H9 (cell line): ENCODE data around the gene IGFBP5. TPM values are rescaled to one million over a fixed set of nuclear protein-coding genes. Genes with fewer than 3 reads are reported as not detected.

Source experiments
- DNase-seq: peaks from one replicate; pipeline ENCODE4 v3.0.0-alpha.2; 2017
- H2AFZ ChIP-seq: one replicate; pipeline ENCODE4 v1.6.1; 2013; ENCODE audit warnings: mild to moderate bottlenecking, low read length, control low read depth, moderate library complexity
- H2AK5ac ChIP-seq: 2 replicates; pipeline ENCODE4 v1.6.1; 2013; ENCODE audit warnings: low read length, control low read depth, mixed read lengths; ENCODE audit not compliant: insufficient read length
- H2BK120ac ChIP-seq: one replicate; pipeline ENCODE4 v1.6.1; 2013; ENCODE audit warnings: low read depth, mild to moderate bottlenecking, low read length, control low read depth, inconsistent platforms; ENCODE audit not compliant: poor library complexity, severe bottlenecking
- H2BK12ac ChIP-seq: 2 replicates; pipeline ENCODE4 v1.6.1; 2013; ENCODE audit warnings: low read length, control low read depth, mixed read lengths, low read depth; ENCODE audit not compliant: insufficient read length
- H2BK15ac ChIP-seq: 2 replicates; pipeline ENCODE4 v1.6.1; 2013; ENCODE audit warnings: low read depth, low read length, control low read depth
- H2BK20ac ChIP-seq: one replicate; pipeline ENCODE4 v1.6.1; 2013; ENCODE audit warnings: low read depth, mild to moderate bottlenecking, low read length, control low read depth, inconsistent platforms; ENCODE audit not compliant: poor library complexity, severe bottlenecking
- H2BK5ac ChIP-seq: 2 replicates; pipeline ENCODE4 v1.6.1; 2013; ENCODE audit warnings: low read length, control low read depth, mixed read lengths; ENCODE audit not compliant: insufficient read length
- H3K14ac ChIP-seq: 2 replicates; pipeline ENCODE4 v1.6.1; 2013; ENCODE audit warnings: low read length, control low read depth; ENCODE audit not compliant: insufficient read depth
- H3K18ac ChIP-seq: 2 replicates; pipeline ENCODE4 v1.6.1; 2013; ENCODE audit warnings: low read depth, mild to moderate bottlenecking, mixed read lengths, low read length, control low read depth; ENCODE audit not compliant: insufficient read length
- H3K23ac ChIP-seq: 2 replicates; pipeline ENCODE4 v1.6.1; 2013; ENCODE audit warnings: low read length, control low read depth, mixed read lengths, low read depth; ENCODE audit not compliant: insufficient read length
- H3K23me2 ChIP-seq: 2 replicates; pipeline ENCODE4 v1.6.1; 2013; ENCODE audit warnings: low read depth, mild to moderate bottlenecking, mixed read lengths, low read length, control low read depth; ENCODE audit not compliant: insufficient read length, poor library complexity, severe bottlenecking
- H3K27ac ChIP-seq: 2 replicates; pipeline ENCODE4 v1.5.1; 2013; ENCODE audit warnings: low read length, control low read depth, mixed read lengths, low read depth; ENCODE audit not compliant: insufficient read length
- H3K27me3 ChIP-seq: 2 replicates; pipeline ENCODE4 v1.6.1; 2013; ENCODE audit warnings: low read length, control low read depth, inconsistent platforms; ENCODE audit not compliant: insufficient read depth
- H3K4ac ChIP-seq: 2 replicates; pipeline ENCODE4 v1.6.1; 2013; ENCODE audit warnings: low read depth, mild to moderate bottlenecking, control low read depth, inconsistent platforms, low read length, moderate library complexity
- H3K4me1 ChIP-seq: 2 replicates; pipeline ENCODE4 v1.6.1; 2013; ENCODE audit warnings: low read length, control low read depth, inconsistent platforms; ENCODE audit not compliant: insufficient read depth
- H3K4me2 ChIP-seq: 2 replicates; pipeline ENCODE4 v1.6.1; 2013; ENCODE audit warnings: low read length, control low read depth, mixed read lengths; ENCODE audit not compliant: insufficient read length, insufficient read depth
- H3K56ac ChIP-seq: 2 replicates; pipeline ENCODE4 v1.6.1; 2013; ENCODE audit warnings: low read depth, mild to moderate bottlenecking, mixed read lengths, low read length, control low read depth; ENCODE audit not compliant: insufficient read length
- H3K79me1 ChIP-seq: 2 replicates; pipeline ENCODE4 v1.6.1; 2013; ENCODE audit warnings: low read depth, mild to moderate bottlenecking, moderate library complexity, low read length, control low read depth, inconsistent platforms; ENCODE audit not compliant: insufficient read depth, poor library complexity, severe bottlenecking
- H3K79me2 ChIP-seq: 2 replicates; pipeline ENCODE4 v1.6.1; 2013; ENCODE audit warnings: low read length, control low read depth, inconsistent platforms; ENCODE audit not compliant: insufficient read depth
- H3K9ac ChIP-seq: 2 replicates; pipeline ENCODE4 v1.6.1; 2013; ENCODE audit warnings: low read length, control low read depth, mixed read lengths; ENCODE audit not compliant: insufficient read length; ENCODE audit errors: extremely low read depth
- H3K9me3 ChIP-seq: one replicate; pipeline ENCODE4 v1.6.1; 2013; ENCODE audit warnings: low read depth, low read length, inconsistent platforms; ENCODE audit not compliant: control insufficient read depth
- H3T11ph ChIP-seq: one replicate; pipeline ENCODE4 v1.6.1; 2013; ENCODE audit warnings: mild to moderate bottlenecking, low read length, control low read depth, inconsistent platforms
- H4K20me1 ChIP-seq: one replicate; pipeline ENCODE4 v1.6.1; 2013; ENCODE audit not compliant: control insufficient read depth, insufficient read length, insufficient read depth
- H4K5ac ChIP-seq: 2 replicates; pipeline ENCODE4 v1.6.1; 2013; ENCODE audit warnings: low read depth, mild to moderate bottlenecking, mixed read lengths, low read length, control low read depth; ENCODE audit not compliant: insufficient read length
- H4K8ac ChIP-seq: replicated peaks from 2 replicates; pipeline ENCODE4 v1.6.1; 2013; ENCODE audit warnings: low read length, control low read depth, mixed read lengths, low read depth; ENCODE audit not compliant: insufficient read length
- H4K91ac ChIP-seq: 2 replicates; pipeline ENCODE4 v1.6.1; 2013; ENCODE audit warnings: low read depth, mild to moderate bottlenecking, moderate library complexity, mixed read lengths, low read length, control low read depth; ENCODE audit not compliant: insufficient read length
- H3K27ac Mint-ChIP-seq, 3 experiments: 2 replicates in 2 of 3; 3 replicates in 1 of 3; pipeline ENCODE4 v1.8.0; 2020 to 2021; ENCODE audit warnings: mixed read lengths in 3 of 3, mild to moderate bottlenecking in 1 of 3, moderate library complexity in 1 of 3
- H3K27me3 Mint-ChIP-seq: 2 replicates; pipeline ENCODE4 v1.8.0; 2021; ENCODE audit warnings: low read depth, mild to moderate bottlenecking, moderate library complexity, mixed read lengths
- H3K36me3 Mint-ChIP-seq, 3 experiments: 2 replicates in 2 of 3; 3 replicates in 1 of 3; pipeline ENCODE4 v1.8.0; 2020 to 2021; ENCODE audit warnings: low read depth in 3 of 3, mixed read lengths in 3 of 3; ENCODE audit not compliant: insufficient read depth in 1 of 3
- H3K4me1 Mint-ChIP-seq, 2 experiments: 2 replicates each; pipeline ENCODE4 v1.8.0; 2020; ENCODE audit warnings: mixed read lengths in 2 of 2
- H3K4me3 Mint-ChIP-seq, 2 experiments: 2 replicates in 1 of 2; 3 replicates in 1 of 2; pipeline ENCODE4 v1.8.0; 2020 to 2021; ENCODE audit warnings: mild to moderate bottlenecking in 2 of 2, mixed read lengths in 2 of 2, moderate library complexity in 1 of 2
- H3K9me3 Mint-ChIP-seq, 2 experiments: 2 replicates in 1 of 2; 3 replicates in 1 of 2; pipeline ENCODE4 v1.8.0; 2020; ENCODE audit warnings: mild to moderate bottlenecking in 2 of 2, mixed read lengths in 2 of 2, moderate library complexity in 1 of 2
- total RNA-seq: library from RNA; stranded (reverse); gene quantifications from 2 replicates; pipeline ENCODE4 v1.2.1, GENCODE V29; 2021
- TF ChIP-seq, protein P1 (sequence below): fragments of 200-600 bp; sonication (generic); conservative IDR thresholded peaks from 3 replicates; pipeline ENCODE4 v1.8.0; 2021; ENCODE audit warnings: antibody characterized with exemption, mild to moderate bottlenecking

Gene IGFBP5
- total RNA-seq, 1 experiment from 2014 or later = 0.90 TPM

DNA sequence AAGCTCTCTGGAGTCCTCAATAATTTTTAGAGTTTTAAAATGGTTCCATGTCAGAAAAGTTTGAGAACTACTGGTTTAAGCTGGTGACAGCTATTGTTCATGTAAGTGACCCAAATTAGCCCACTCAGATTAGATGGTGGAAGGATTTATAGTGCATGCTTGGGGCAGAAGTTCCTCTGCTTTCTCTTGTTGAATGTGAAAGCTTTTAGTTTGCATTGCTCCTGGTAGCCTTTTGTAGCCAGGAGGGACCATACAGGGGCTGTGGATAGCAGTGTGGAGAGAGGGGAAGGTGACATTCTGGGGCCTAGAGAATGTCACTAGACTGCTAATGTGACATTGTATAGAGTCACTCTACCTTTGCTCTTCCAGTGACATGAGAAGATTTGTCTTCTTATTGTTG, 40.3 kb upstream of the IGFBP5 start:
- Histone ChIP-seq H4K91ac (no peak overlapping the region), H3K23me2 (no peaks in the 10 kb centered on the region), H3K56ac (no peak overlapping the region), H3K4me2 (no peak overlapping the region), H3K79me1 (no peaks in the 10 kb centered on the region), H2BK120ac (no peak overlapping the region), H3K27me3 (no peaks in the 10 kb centered on the region), H2BK5ac (no peak overlapping the region), H4K8ac (no peak overlapping the region), H3K9ac (no peak overlapping the region), H3K4me1 (no peaks in the 10 kb centered on the region), H2AK5ac (no peak overlapping the region), H3T11ph (no peak overlapping the region), H4K5ac (no peak overlapping the region), H3K9me3 (no peaks in the 10 kb centered on the region), H3K18ac (no peak overlapping the region), H3K27ac (no peak overlapping the region), H3K14ac (no peak overlapping the region), H3K4ac (no peak overlapping the region), H2BK12ac (no peak overlapping the region), H3K23ac (no peak overlapping the region), H3K79me2 (no peaks in the 10 kb centered on the region), H2BK20ac (no peak overlapping the region), H2AFZ (no peak overlapping the region), H2BK15ac (no peak overlapping the region), H4K20me1 (peaks cover 6% of the 10 kb centered on the region)
- no peaks in the 10 kb centered on the region; a peak in 1 of 7 replicates for H3K36me3 Mint-ChIP-seq
- TF ChIP-seq, protein P1, sequence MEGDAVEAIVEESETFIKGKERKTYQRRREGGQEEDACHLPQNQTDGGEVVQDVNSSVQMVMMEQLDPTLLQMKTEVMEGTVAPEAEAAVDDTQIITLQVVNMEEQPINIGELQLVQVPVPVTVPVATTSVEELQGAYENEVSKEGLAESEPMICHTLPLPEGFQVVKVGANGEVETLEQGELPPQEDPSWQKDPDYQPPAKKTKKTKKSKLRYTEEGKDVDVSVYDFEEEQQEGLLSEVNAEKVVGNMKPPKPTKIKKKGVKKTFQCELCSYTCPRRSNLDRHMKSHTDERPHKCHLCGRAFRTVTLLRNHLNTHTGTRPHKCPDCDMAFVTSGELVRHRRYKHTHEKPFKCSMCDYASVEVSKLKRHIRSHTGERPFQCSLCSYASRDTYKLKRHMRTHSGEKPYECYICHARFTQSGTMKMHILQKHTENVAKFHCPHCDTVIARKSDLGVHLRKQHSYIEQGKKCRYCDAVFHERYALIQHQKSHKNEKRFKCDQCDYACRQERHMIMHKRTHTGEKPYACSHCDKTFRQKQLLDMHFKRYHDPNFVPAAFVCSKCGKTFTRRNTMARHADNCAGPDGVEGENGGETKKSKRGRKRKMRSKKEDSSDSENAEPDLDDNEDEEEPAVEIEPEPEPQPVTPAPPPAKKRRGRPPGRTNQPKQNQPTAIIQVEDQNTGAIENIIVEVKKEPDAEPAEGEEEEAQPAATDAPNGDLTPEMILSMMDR = no peak
- no peak overlapping the region for H3K4me3 Mint-ChIP-seq
- H3K27ac Mint-ChIP-seq = no peak overlapping the region; a peak in 1 of 7 replicates
- DNase-seq = no peak
- H3K4me1 Mint-ChIP-seq = peaks cover 21 to 23% of the 10 kb centered on the region in 2 experiments
- H3K9me3 Mint-ChIP-seq = no peaks in the 10 kb centered on the region
- peaks cover 4% of the 10 kb centered on the region for H3K27me3 Mint-ChIP-seq
